Endometrium (tissue), 2 donors: Measurements from ENCODE around the gene PAGE3.

Experiments used
- FAIRE-seq: peaks from 2 replicates; lab custom pipeline; 2012; peaks lifted over from hg19 to GRCh38; lab: Jason Lieb, UNC
- donor health status: control.
- donor health status: control.

The PAGE3 gene

GRCh38 chrX:55264816-55265215 is at the start of gene PAGE3:
TSS of gene PAGE3 (minus strand) at chrX:55264916. CDS start at chrX:55263903, 1,013 bp downstream.
- no peak for FAIRE-seq

GRCh38 chrX:55312655-55313054 is 47.9 kb upstream of the PAGE3 start:
- FAIRE-seq: no peak

DNA sequence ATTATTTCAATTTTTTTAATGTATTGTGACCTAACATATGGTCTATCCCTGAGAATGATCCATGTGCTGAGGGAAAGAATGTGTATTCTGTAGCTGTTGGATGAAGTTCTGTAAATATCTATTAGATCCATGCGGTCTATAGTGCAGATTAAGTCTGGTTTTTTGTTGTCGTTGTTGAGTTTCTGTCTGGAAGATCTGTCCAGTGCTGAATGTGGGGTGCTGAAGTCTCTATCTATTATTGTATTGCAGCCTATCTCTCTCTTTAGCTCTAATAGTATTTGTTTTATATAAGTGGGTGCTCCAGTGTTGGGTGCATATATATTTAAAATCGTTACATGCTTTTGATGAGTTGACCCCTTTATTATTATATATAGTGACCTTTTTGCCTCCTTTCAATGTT is 26.2 kb upstream of the PAGE3 start:
- no peak for FAIRE-seq

DNA sequence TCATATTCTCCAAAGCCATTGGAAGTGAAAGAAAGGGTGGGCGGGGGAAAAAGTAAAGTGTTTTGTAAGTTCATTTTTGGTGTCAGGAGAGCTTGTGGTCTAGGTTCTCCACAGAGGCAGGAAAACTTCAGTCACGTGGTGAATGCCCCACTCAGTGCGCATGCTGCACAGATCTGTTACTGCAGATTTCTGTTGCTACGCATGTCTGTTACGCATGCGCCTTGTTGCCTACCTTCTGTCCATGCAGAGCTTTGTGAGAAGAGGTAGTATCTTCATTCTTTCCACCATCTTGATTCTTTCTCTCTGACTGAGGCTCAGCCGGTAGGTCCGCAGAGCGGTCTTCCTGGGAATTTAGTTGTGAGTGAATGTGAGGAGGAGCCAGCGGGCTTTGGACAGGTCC is 15.1 kb upstream of the PAGE3 start:
- FAIRE-seq: no peak

DNA sequence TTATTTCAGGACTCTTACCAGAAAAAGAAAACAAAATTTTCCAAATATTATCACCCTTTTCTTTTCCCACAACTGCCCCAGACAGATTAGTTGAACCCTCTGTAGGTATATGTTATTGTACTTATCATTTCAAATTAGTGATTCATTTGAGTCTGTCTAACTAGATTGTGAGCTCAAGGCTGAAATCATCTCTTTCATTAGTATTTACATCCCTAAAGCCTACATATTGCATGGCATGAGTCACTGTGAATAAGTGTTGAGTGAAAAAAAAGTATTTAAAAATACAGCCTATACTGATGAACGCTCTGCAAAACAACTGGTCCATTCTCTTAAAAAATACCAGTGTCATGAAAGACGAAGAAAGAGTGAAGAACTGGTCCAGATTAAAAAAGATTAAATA is 3.9 kb downstream of the PAGE3 start:
- FAIRE-seq: no peak

- FAIRE-seq: no peak
Measured at GRCh38 chrX:55253528-55253927, 11.2 kb downstream of the PAGE3 start.

DNA sequence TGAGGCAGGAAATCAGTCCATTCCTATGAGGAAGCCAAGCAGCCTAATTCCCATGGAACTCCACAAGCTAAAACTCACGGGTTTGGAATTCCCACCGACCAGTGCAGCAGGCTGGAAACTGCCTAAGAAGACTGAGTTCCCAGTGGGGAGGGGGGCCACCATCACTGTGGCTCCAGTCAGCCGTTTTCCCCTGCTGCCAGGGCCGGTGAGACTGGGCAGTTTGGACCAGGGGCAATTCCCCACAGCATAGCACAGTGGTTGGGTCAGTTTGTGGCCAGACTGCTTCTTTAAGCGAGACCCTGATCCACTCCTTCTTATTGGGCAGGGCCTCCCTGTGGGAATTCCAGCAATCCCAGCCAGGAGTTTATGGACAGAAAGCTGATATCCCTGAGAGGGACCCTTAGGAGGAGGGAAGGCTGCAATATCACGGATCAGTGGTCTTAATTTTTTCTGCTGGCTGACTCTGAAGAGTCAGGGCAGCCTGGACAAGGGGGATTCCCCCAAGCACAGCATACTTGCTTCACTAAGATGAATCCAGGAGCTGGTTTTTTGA is 23.9 kb downstream of the PAGE3 start:
- FAIRE-seq: no peak

GRCh38 chrX:55220119-55220794 is 44.5 kb downstream of the PAGE3 start, which contains the start of gene PAGE5:
TSS of gene PAGE5 (plus strand) at chrX:55220346. CDS start at chrX:55221383, 1,037 bp downstream.
- no peak for FAIRE-seq

GRCh38 chrX:55213381-55213780 is 51.3 kb downstream of the PAGE3 start:
- no peak for FAIRE-seq

GRCh38 chrX:55210931-55211677 is 53.6 kb downstream of the PAGE3 start:
- FAIRE-seq: no peak
